Measurements from ENCODE around the gene NLGN1. TPM values are rescaled to one million over a fixed set of nuclear protein-coding genes. Genes with fewer than 3 reads are reported as not detected.

The NLGN1 gene
- polyA plus RNA-seq, 1 donor from 2014 or later: 2.7 TPM

- no peak overlapping the region for H3K9ac ChIP-seq (ENCODE audit: low read length)
- no peak overlapping the region for H3K4me3 ChIP-seq (ENCODE audit: low read length)
- no peaks in the 10 kb centered on the region for H4K20me1 ChIP-seq (ENCODE audit: insufficient read depth)
- H3F3A ChIP-seq (ENCODE audit: insufficient read depth, low read length, poor library complexity, severe bottlenecking): no peaks in the 10 kb centered on the region
- H3K79me2 ChIP-seq (replicated peaks; ENCODE audit: insufficient read depth, low read length): no peaks in the 10 kb centered on the region
- TF ChIP-seq CTCF (IDR thresholded peaks at IDR 0.05; ENCODE audit: poor library complexity, severe bottlenecking): no peak
- no peak for TF ChIP-seq REST (IDR thresholded peaks at IDR 0.05; ENCODE audit: borderline replicate concordance)
- TF ChIP-seq RAD21 (conservative IDR thresholded peaks at IDR 0.05): no peak
- TF ChIP-seq EP300 (conservative IDR thresholded peaks at IDR 0.05; ENCODE audit: poor library complexity, severe bottlenecking): no peak
- no peak for TF ChIP-seq POLR2AphosphoS5 (IDR thresholded peaks at IDR 0.05)
- no peak for TF ChIP-seq MXI1 (conservative IDR thresholded peaks at IDR 0.05; ENCODE audit: poor library complexity, severe bottlenecking)
- TF ChIP-seq EZH2 (IDR thresholded peaks at IDR 0.05; ENCODE audit: borderline replicate concordance, insufficient read depth, low read length, poor library complexity, severe bottlenecking): no peak
- no peak for TF ChIP-seq SMC3 (conservative IDR thresholded peaks at IDR 0.05; ENCODE audit: poor library complexity)
- TF ChIP-seq TAF1 (IDR thresholded peaks at IDR 0.05; ENCODE audit: low read depth): no peak
- H2AFZ ChIP-seq (ENCODE audit: low read depth, low read length): no peak overlapping the region
- H3K36me3 ChIP-seq (ENCODE audit: insufficient read depth, low read length): no peaks in the 10 kb centered on the region
- no peaks in the 10 kb centered on the region for H3K27me3 ChIP-seq (ENCODE audit: insufficient read depth, low read depth, low read length)
- H3K27ac ChIP-seq (ENCODE audit: low read length): no peak overlapping the region
- no peaks in the 10 kb centered on the region for H3K9me2 ChIP-seq (ENCODE audit: insufficient read depth, low read length)
- no peak overlapping the region for H3K4me2 ChIP-seq (ENCODE audit: low read length)
- no peaks in the 10 kb centered on the region for H3K9me3 ChIP-seq (ENCODE audit: low read length)
Observed at GRCh38 chr3:174111776-174112175, 714.2 kb downstream of the NLGN1 start.

DNA sequence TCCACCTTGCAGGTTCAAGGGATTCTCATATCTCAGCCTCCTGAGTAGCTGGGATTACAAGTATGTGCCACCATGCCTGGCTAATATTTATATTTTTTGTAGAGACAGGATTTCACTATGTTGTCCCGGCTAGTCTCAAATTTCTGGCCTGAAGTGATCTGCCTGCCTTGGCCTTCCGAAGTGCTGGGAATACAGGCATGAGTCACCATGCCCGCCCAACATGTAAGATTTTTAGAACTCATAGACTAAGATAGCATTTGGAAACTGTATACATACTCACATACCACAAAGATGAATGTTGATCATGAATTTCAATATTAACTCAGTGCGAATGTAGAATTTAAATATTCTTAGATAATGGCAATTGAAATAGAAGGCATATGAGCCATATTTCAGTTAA is 718.9 kb downstream of the NLGN1 start:
- Histone ChIP-seq H3K27me3 (ENCODE audit: insufficient read depth, low read depth, low read length) (no peaks in the 10 kb centered on the region), H3K9ac (ENCODE audit: low read length) (no peak overlapping the region), H3K27ac (ENCODE audit: low read length) (no peak overlapping the region), H3K4me2 (ENCODE audit: low read length) (no peak overlapping the region), H3K9me3 (ENCODE audit: low read length) (no peaks in the 10 kb centered on the region), H3K79me2 (replicated peaks; ENCODE audit: insufficient read depth, low read length) (no peaks in the 10 kb centered on the region), H4K20me1 (ENCODE audit: insufficient read depth) (no peaks in the 10 kb centered on the region), H3K36me3 (ENCODE audit: insufficient read depth, low read length) (no peaks in the 10 kb centered on the region), H2AFZ (ENCODE audit: low read depth, low read length) (no peak overlapping the region), H3K9me2 (ENCODE audit: insufficient read depth, low read length) (no peaks in the 10 kb centered on the region), H3F3A (ENCODE audit: insufficient read depth, low read length, poor library complexity, severe bottlenecking) (no peaks in the 10 kb centered on the region), H3K4me3 (ENCODE audit: low read length) (no peak overlapping the region)
- TF ChIP-seq EZH2 (IDR thresholded peaks at IDR 0.05; ENCODE audit: borderline replicate concordance, insufficient read depth, low read length, poor library complexity, severe bottlenecking): no peak

GRCh38 chr3:174120997-174121396 is 723.5 kb downstream of the NLGN1 start:
- no peaks in the 10 kb centered on the region for H3K79me2 ChIP-seq (replicated peaks; ENCODE audit: insufficient read depth, low read length)
- no peaks in the 10 kb centered on the region for H3K9me3 ChIP-seq (ENCODE audit: low read length)
- TF ChIP-seq POLR2AphosphoS5 (IDR thresholded peaks at IDR 0.05) (no peak), EP300 (conservative IDR thresholded peaks at IDR 0.05; ENCODE audit: poor library complexity, severe bottlenecking) (no peak), MXI1 (conservative IDR thresholded peaks at IDR 0.05; ENCODE audit: poor library complexity, severe bottlenecking) (no peak), REST (IDR thresholded peaks at IDR 0.05; ENCODE audit: borderline replicate concordance) (no peak), EZH2 (IDR thresholded peaks at IDR 0.05; ENCODE audit: borderline replicate concordance, insufficient read depth, low read length, poor library complexity, severe bottlenecking) (no peak), CTCF (IDR thresholded peaks at IDR 0.05; ENCODE audit: poor library complexity, severe bottlenecking) (no peak), TAF1 (IDR thresholded peaks at IDR 0.05; ENCODE audit: low read depth) (no peak), SMC3 (conservative IDR thresholded peaks at IDR 0.05; ENCODE audit: poor library complexity) (no peak), RAD21 (conservative IDR thresholded peaks at IDR 0.05) (no peak)
- H4K20me1 ChIP-seq (ENCODE audit: insufficient read depth): no peaks in the 10 kb centered on the region
- H3K27ac ChIP-seq (ENCODE audit: low read length): no peak overlapping the region
- no peak overlapping the region for H3K4me2 ChIP-seq (ENCODE audit: low read length)
- H3K36me3 ChIP-seq (ENCODE audit: insufficient read depth, low read length): no peaks in the 10 kb centered on the region
- H3K9ac ChIP-seq (ENCODE audit: low read length): no peak overlapping the region
- H3K9me2 ChIP-seq (ENCODE audit: insufficient read depth, low read length): no peaks in the 10 kb centered on the region
- H3K27me3 ChIP-seq (ENCODE audit: insufficient read depth, low read depth, low read length): no peaks in the 10 kb centered on the region
- no peak overlapping the region for H3K4me3 ChIP-seq (ENCODE audit: low read length)
- H3F3A ChIP-seq (ENCODE audit: insufficient read depth, low read length, poor library complexity, severe bottlenecking): no peaks in the 10 kb centered on the region
- no peak overlapping the region for H2AFZ ChIP-seq (ENCODE audit: low read depth, low read length)

Measured in neural cell (in vitro differentiated cells).